Skin epidermis (tissue), 12 donors: ENCODE data around the gene IQGAP2.

ENCODE experiments used
- H3K27ac ChIP-seq, 21 experiments: fragments of 200-600 bp; sonication (generic) in 11 of 21; one replicate each; pipeline ENCODE4 v1.5.0; 2020; ENCODE audit warnings: mild to moderate bottlenecking in 3 of 21, inconsistent platforms in 2 of 21, moderate library complexity in 2 of 21
- H3K4me3 ChIP-seq, 7 experiments: fragments of 200-600 bp; sonication (generic) in 2 of 7; one replicate each; pipeline ENCODE4 v1.5.0; 2020; ENCODE audit warnings: inconsistent platforms in 2 of 7, mild to moderate bottlenecking in 2 of 7, moderate library complexity in 1 of 7

The IQGAP2 gene

GRCh38 chr5:76380346-76381066, 22.6 kb upstream of the IQGAP2 start:
- Histone ChIP-seq H3K4me3 (no peak overlapping the region), H3K27ac (no peak overlapping the region)

DNA sequence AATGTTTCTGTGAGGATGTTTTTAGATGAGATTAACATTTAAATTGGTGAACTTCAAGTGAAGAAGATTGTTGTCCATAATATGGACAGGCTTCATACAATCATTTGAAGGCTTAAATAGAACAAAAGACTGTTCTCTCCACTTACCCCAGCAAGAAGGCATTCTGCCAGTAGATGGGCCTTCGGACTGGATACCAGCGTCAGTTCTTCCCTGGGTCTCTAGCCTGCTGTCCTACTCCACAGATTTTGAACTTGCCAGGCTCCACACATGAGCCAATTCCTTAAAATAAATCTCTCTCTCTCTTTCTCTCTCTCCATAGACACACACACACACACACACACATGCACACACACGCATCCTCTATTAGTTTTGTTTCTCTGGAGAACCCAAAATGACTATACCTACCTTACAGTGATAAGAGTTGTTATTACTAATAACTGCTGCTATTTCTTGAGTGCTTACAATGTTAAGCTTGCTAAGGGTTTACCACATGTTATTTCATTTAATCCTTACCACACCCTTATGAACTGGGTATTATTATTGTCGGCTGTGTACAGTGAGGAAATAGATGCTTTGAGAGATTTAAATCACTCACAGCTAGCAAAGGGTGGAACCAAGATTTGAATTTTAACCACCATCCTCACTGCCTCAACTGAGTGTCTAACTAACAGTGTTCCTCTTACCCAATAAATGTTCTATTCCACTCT, 19.8 kb upstream of the IQGAP2 start:
- H3K27ac ChIP-seq, result no peak overlapping the region
- H3K4me3 ChIP-seq, result no peak overlapping the region

- no peak overlapping the region for H3K4me3 ChIP-seq
Measured at GRCh38 chr5:76384189-76384588, 18.9 kb upstream of the IQGAP2 start.

DNA sequence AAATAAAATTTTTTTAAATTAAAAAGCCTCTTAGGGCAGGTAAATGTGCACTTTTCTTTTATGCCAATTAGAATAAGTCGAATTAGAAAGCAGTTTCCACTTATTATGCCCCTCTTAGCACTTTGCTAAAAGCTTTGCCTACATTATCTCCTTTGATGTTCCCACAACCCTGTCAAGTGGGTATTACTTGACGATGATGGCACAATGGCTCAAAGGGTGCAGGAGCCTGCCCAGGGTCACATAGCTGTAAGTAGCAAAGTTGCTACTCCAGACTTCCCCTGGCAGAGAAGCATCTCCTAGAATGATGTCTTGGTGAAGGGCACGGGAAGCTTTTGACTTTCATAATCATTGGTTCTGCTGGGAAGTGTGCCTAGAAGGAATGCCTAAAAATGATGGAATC, 18.4 kb upstream of the IQGAP2 start:
- Histone ChIP-seq H3K4me3 (no peak overlapping the region), H3K27ac (no peak overlapping the region)

More at GRCh38 chr5:76384189-76384588, 18.9 kb upstream of the IQGAP2 start:
- peak overlapping the region in 1 of 21 experiments; percentile 20 for H3K27ac ChIP-seq

GRCh38 chr5:76385540-76385939, 17.5 kb upstream of the IQGAP2 start:
- H3K27ac ChIP-seq, result no peak overlapping the region
- no peak overlapping the region for H3K4me3 ChIP-seq

GRCh38 chr5:76386360-76386759, 16.7 kb upstream of the IQGAP2 start:
- Histone ChIP-seq H3K4me3 (no peak overlapping the region), H3K27ac (peak overlapping the region in 1 of 21 experiments; percentile 42)

GRCh38 chr5:76388236-76388635, 14.8 kb upstream of the IQGAP2 start:
- no peak overlapping the region for H3K4me3 ChIP-seq
- H3K27ac ChIP-seq, result no peak overlapping the region

DNA sequence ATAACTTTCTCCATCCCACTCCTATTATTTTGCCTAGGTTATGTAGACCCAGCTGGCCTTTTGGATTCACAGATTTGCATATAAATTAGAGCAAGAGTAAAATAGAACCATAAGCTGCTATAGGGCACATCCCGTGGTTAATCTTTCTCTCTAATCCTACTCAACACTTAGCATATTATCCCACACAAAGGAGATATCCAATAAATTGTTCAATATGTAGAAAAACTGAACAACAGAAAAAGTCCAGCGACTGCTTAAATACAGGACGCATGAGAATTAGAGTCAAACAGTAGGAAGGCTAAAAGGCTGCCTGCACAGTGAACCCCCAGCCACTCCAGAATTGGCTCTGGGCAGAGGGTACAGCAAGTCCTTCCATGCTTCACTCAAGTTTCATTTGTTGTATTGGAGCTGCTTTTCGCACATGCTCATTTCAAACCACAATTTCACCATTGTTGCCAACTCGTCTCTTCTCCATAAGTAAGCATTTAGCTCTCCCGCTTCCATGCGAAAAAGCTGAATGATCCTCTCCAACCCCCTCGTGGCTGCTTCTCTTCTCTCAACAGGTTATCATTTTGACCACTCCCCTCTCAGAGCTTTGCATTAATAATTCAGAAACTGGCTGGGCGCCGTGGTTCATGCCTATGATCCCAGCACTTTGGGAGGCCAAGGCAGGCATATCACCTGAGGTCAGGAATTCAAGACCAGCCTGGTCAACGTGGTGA, 14.1 kb upstream of the IQGAP2 start:
- Histone ChIP-seq H3K27ac (no peak overlapping the region), H3K4me3 (no peak overlapping the region)

DNA sequence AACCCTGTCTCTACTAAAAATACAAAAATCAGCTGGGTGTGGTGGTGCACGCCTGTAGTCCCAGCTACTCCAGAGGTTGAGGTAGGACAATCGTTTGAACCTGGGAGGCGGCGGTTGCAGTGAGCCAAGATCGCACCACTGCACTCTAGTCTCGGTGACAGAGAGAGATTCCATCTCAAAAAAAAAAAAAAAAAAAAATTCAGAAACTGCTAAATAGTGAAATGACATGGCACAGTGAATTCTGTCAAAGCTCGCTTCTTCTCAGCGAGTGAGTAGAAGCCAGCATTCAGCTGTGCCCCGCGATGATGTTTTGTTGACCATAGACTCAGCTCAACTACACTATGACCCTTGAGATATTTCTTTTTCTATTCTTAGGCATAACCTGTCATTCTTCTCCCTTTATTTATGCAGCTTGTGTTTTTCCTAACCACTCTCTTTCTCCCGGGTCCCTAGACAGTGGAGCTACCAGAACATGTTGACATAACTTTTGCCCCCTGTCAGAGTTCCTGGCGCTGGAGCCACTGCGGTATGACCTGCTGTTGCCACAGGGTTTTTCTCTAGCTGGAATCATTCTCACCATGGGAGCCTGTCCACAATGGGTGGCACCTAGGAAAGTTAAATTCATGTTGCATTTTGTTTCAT, 13.5 kb upstream of the IQGAP2 start:
- no peak overlapping the region for H3K4me3 ChIP-seq
- H3K27ac ChIP-seq, result no peak overlapping the region

- Histone ChIP-seq H3K27ac (peak overlapping the region in 1 of 21 experiments; percentile 58), H3K4me3 (no peak overlapping the region)
Measured at GRCh38 chr5:76391014-76391413, 12.1 kb upstream of the IQGAP2 start.

- no peak overlapping the region for H3K4me3 ChIP-seq
- no peak overlapping the region for H3K27ac ChIP-seq
Measured at GRCh38 chr5:76393035-76393680, 9.9 kb upstream of the IQGAP2 start.

DNA sequence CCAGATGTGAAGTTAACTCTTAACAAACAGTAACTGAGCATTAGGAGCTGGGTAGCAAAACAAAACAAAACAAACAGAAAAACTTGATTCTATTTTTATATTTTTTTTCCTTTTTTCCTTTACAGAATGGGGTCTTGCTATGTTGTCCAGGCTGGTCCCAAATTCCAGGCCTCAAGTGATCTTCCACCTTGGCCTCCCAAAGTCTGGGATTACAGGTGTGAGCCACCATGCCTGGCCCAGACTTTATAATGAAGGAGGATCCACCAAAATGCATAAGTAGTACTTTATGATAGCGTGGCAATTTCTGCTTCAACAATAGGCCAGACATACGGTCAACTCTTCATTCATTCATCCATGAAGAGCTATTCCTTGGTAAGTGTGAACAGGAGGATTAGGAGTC, 5.9 kb upstream of the IQGAP2 start:
- H3K27ac ChIP-seq, result no peak overlapping the region
- H3K4me3 ChIP-seq, result no peak overlapping the region

DNA sequence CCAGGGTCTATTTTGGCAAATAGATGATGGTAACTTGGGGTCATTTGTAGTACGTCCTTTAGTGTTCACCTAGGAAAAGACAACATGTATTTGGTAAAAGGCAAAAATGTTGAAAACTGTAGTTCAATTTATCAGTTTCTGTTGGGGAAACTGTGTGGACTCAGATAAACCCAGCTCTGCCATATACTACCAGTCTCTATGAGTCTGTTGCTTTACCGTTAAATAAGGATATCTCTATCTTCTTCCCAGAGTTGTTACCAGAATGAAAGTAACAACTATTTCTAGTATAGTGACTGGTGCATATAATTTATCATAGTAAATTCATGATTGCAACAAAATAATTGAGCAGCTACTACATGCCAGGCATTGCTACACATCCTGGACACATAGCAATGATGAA, 3.8 kb upstream of the IQGAP2 start:
- no peak overlapping the region for H3K27ac ChIP-seq
- H3K4me3 ChIP-seq, result no peak overlapping the region

DNA sequence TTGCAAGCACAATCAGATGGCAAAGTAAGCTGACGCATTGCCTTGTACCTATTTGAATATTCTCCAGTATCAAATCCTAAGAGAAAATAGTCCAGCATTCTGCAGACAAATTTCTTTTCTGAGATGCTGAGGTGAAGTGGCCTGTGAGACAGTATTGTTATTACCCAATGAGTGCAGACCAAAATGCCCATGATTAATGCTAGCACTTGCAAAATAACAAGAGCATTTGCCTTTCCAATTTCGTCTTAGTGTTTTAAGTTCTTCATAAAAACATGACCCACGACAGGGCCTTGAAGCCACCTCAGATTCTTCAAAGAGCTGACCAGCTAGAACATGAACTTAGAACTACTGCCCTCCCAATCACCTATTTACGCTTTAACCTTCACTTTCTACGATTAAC, 2.6 kb upstream of the IQGAP2 start:
- Histone ChIP-seq H3K4me3 (no peak overlapping the region), H3K27ac (no peak overlapping the region)

- Histone ChIP-seq H3K27ac (peak overlapping the region in 20 of 21 experiments; percentile 28 to 95 (median 74)), H3K4me3 (peak overlapping the region; percentile 34 to 78 (median 58))
Measured at GRCh38 chr5:76401801-76402250, 1.3 kb upstream of the IQGAP2 start.

DNA sequence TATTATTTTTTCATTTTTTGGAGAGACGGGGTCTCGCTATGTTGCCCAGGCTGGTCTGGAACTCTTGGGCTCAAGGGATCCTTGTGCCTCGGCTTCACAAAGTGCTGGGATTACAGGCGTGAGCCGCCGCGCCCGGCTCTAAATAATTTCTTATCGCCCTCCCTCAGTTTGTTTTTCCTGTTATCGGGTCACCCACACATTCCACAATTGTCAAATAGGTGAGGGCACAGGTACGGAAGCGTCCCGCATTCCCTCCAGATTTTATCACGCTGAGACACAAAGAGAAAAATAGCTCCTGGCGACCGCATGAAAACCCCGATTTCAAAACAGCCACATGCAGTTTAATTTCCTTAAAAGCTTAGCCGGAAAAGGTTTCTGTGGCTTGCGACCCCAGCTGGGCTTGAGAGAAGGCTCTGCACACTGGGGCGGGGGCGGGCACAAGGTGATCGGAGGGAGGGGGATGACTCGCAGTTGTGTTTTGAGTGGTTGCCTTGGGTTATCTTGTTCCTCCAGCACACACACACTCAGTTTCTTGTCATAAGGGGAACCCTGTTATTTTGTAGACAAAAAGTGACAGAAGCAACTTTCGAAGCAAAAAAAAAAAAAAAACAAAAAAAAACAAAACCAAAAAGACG, 717 bp upstream of the IQGAP2 start:
- H3K27ac ChIP-seq, result peak overlapping the region in 20 of 21 experiments; percentile 28 to 95 (median 77)
- H3K4me3 ChIP-seq, result peak overlapping the region; percentile 34 to 78 (median 58)

GRCh38 chr5:76403766-76404222, 709 bp downstream of the IQGAP2 start:
- Histone ChIP-seq H3K27ac (peak overlapping the region; percentile 10 to 95 (median 84)), H3K4me3 (peak overlapping the region; percentile 34 to 78 (median 58))

DNA sequence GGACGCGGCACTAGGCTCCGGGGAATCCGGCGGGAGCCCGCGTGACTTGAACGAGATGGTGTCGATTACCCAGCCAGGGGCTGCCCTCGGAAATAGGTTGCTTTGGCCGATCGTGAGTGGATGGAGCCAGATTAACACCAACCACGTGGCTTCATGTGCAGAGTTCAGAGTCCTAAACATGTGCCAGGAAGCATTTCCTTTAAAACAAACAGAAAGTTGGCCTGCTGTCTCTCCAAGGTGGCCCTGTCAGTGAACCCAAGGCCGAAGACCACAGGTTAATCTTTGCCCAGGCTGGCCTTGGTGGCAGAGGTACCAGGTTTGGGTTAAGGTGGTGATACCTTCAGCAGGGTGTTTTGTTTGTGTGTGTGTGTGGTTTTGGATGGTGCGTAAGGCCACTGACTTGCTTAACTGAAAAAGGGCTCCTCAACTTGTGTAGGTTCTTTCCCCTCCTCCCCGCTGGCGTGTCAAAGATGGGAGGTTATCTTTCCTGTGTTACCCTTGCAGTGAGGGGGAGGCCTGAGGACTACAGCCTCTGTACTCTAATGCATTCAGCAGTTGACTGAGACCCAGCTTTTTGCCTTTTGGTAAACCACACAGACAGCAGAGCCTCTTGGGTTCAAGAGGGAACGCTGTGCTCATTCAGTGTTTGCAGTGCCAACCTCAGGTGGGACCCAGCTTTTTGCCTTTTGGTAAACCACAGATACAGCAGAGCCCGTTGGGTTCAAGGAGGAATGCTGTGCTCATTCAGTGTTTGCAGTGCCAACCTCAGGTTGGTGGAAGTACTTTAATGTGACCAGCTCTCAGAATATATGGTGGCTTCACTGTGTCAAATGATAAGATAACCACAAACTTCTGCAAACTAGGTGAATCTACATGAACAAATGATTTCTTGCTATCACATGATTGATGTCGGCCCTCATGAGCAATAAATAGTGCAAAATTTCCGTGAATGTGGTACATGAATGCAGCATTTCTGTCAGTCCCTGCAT, 1.4 kb downstream of the IQGAP2 start:
- Histone ChIP-seq H3K4me3 (peak overlapping the region; percentile 34 to 78 (median 58)), H3K27ac (peak overlapping the region; percentile 10 to 95 (median 84))
